ENCODE data around the gene PCDHGA7. TPM values are rescaled to one million over a fixed set of nuclear protein-coding genes. Genes with fewer than 3 reads are reported as not detected.
"Not testable (repeated sequence)": the region's sequence is repeated elsewhere in the genome, so short reads cannot be mapped to it uniquely, and the experiment has no call there.

Gene PCDHGA7
- total and polyA plus RNA-seq, 4 experiments from 2014 or later, result 0.26 to 0.44 TPM; not detected in 2

GRCh38 chr5:141345327-141345726, 37.2 kb upstream of the PCDHGA7 start:
- peak overlapping the region in 1 of 7 donors; percentile 51 for H3K27ac Mint-ChIP-seq
- intact Hi-C loops (cut with micrococcal nuclease), result no loop called here
- H3K36me3 Mint-ChIP-seq, result peaks cover 5 to 12% of the 10 kb centered on the region in 2 donors
- peak overlapping the region in 1 of 8 donors; percentile 20 for H3K4me3 Mint-ChIP-seq
- DNase-seq, result no peak
- POLR2A ChIA-PET (ENCODE audit: partially characterized antibody), result no interaction called here
- H3K36me3 ChIP-seq (ENCODE audit: insufficient read depth, low read length), result no peaks in the 10 kb centered on the region
- H3K4me3 ChIP-seq (ENCODE audit: low read length in 2 of 2), result no peak overlapping the region
- H3K9me3 ChIP-seq (ENCODE audit: control insufficient read depth in 1 of 2, low read length in 2 of 2), result peaks cover 0 to 3% of the 10 kb centered on the region in 2 donors
- no peak overlapping the region for H3K27ac ChIP-seq (ENCODE audit: low read depth, low read length)
- H3K4me1 ChIP-seq (ENCODE audit: insufficient read depth, low read length), result no peaks in the 10 kb centered on the region
- CTCF ChIA-PET (ENCODE audit: partially characterized antibody), result no interaction called here
- peaks cover 0 to 6% (median 2%) of the 10 kb centered on the region in 4 donors for H3K4me1 Mint-ChIP-seq
- H3K27me3 ChIP-seq (ENCODE audit: insufficient read depth, low read length), result no peaks in the 10 kb centered on the region
- peaks cover 30 to 38% of the 10 kb centered on the region in 2 donors for H3K27me3 Mint-ChIP-seq
- peaks cover 3 to 72% (median 60%) of the 10 kb centered on the region in 8 donors for H3K9me3 Mint-ChIP-seq

- H3K4me1 Mint-ChIP-seq; H3K9me3 ChIP-seq (ENCODE audit: control insufficient read depth in 1 of 2, low read length in 2 of 2); H3K4me3 Mint-ChIP-seq; H3K27me3 ChIP-seq (ENCODE audit: insufficient read depth, low read length); H3K4me1 ChIP-seq (ENCODE audit: insufficient read depth, low read length); POLR2A ChIA-PET (ENCODE audit: partially characterized antibody); H3K36me3 ChIP-seq (ENCODE audit: insufficient read depth, low read length); H3K27ac ChIP-seq (ENCODE audit: low read depth, low read length); DNase-seq; H3K4me3 ChIP-seq (ENCODE audit: low read length in 2 of 2); intact Hi-C loops (cut with micrococcal nuclease): not testable (repeated sequence)
- H3K36me3 Mint-ChIP-seq, result peaks cover 5 to 12% of the 10 kb centered on the region in 2 donors
- CTCF ChIA-PET (ENCODE audit: partially characterized antibody), result interaction anchor here (1.4 kb wide), 1 partner anchor 221 kb away, joined by 6 read pairs; no protein-coding TSS in a partner anchor
- H3K9me3 Mint-ChIP-seq, result peaks cover 3 to 77% (median 64%) of the 10 kb centered on the region in 8 donors
- peak overlapping the region in 1 of 7 donors; percentile 47 for H3K27ac Mint-ChIP-seq
- peaks cover 33 to 44% of the 10 kb centered on the region in 2 donors for H3K27me3 Mint-ChIP-seq
Measured at GRCh38 chr5:141346017-141346416, 36.5 kb upstream of the PCDHGA7 start.

- intact Hi-C loops (cut with micrococcal nuclease), result loop anchor here (10.0 kb wide), 1 partner anchor 205 kb away; no protein-coding TSS in a partner anchor
- no peaks in the 10 kb centered on the region for H3K27me3 ChIP-seq (ENCODE audit: insufficient read depth, low read length)
- POLR2A ChIA-PET (ENCODE audit: partially characterized antibody), result no interaction called here
- H3K4me3 ChIP-seq (ENCODE audit: low read length in 2 of 2), result no peak within 1 kb of the TSS
- H3K9me3 ChIP-seq (ENCODE audit: control insufficient read depth in 1 of 2, low read length in 2 of 2), result peaks cover 0 to 3% of the 10 kb centered on the region in 2 donors
- no peaks in the 10 kb centered on the region for H3K4me1 ChIP-seq (ENCODE audit: insufficient read depth, low read length)
- H3K36me3 ChIP-seq (ENCODE audit: insufficient read depth, low read length), result no peaks in the 10 kb centered on the region
- Mint-ChIP-seq H3K9me3 (peaks cover 0 to 61% (median 50%) of the 10 kb centered on the region in 8 donors), H3K36me3 (peaks cover 4 to 10% of the 10 kb centered on the region in 2 donors), H3K4me1 (peaks cover 0 to 4% (median 2%) of the 10 kb centered on the region in 4 donors), H3K27me3 (peaks cover 31 to 37% of the 10 kb centered on the region in 2 donors), H3K27ac (peak within 1 kb of the TSS in 1 of 7 donors; percentile 37), H3K4me3 (peak within 1 kb of the TSS; percentile 19 to 81 (median 67))
- no peak within 1 kb of the TSS for H3K27ac ChIP-seq (ENCODE audit: low read depth, low read length)
- CTCF ChIA-PET (ENCODE audit: partially characterized antibody), result interaction anchor here (0.7 to 1.4 kb wide), 3 partner anchors 11 to 163 kb away, joined by 3 to 5 read pairs (median 3); partner anchors contain the start of genes PCDHGA2 and TAF7
- DNase-seq, result peak in 2 of 5 donors; percentile 15 to 32
Measured at GRCh38 chr5:141349917-141350619, 32.5 kb upstream of the PCDHGA7 start, which contains the start of gene PCDHGB1. Gene PCDHGB1, plus strand, starts transcription at chr5:141350099. Its CDS starts 162 bp downstream, at chr5:141350261.

- Histone ChIP-seq H3K4me1 (ENCODE audit: insufficient read depth, low read length) (no peaks in the 10 kb centered on the region), H3K4me3 (ENCODE audit: low read length in 2 of 2) (no peak overlapping the region), H3K36me3 (ENCODE audit: insufficient read depth, low read length) (no peaks in the 10 kb centered on the region), H3K27ac (ENCODE audit: low read depth, low read length) (no peak overlapping the region), H3K9me3 (ENCODE audit: control insufficient read depth in 1 of 2, low read length in 2 of 2) (peaks cover 0 to under 1% of the 10 kb centered on the region in 2 donors), H3K27me3 (ENCODE audit: insufficient read depth, low read length) (peaks cover 3% of the 10 kb centered on the region)
- H3K4me1 Mint-ChIP-seq, result peaks cover 0 to 4% (median 2%) of the 10 kb centered on the region in 4 donors
- H3K27me3 Mint-ChIP-seq, result peaks cover 36 to 42% of the 10 kb centered on the region in 2 donors
- DNase-seq, result no peak
- intact Hi-C loops (cut with micrococcal nuclease), result loop anchor here (10.0 kb wide), 1 partner anchor 203 kb away; no protein-coding TSS in a partner anchor
- no peak overlapping the region for H3K27ac Mint-ChIP-seq
- H3K9me3 Mint-ChIP-seq, result peaks cover 0 to 64% (median 51%) of the 10 kb centered on the region in 8 donors
- ChIA-PET POLR2A (ENCODE audit: partially characterized antibody) (no interaction called here), CTCF (ENCODE audit: partially characterized antibody) (no interaction called here)
- H3K36me3 Mint-ChIP-seq, result peaks cover 2 to 6% of the 10 kb centered on the region in 2 donors
- no peak overlapping the region for H3K4me3 Mint-ChIP-seq
Measured at GRCh38 chr5:141351591-141351990, 31.0 kb upstream of the PCDHGA7 start.

GRCh38 chr5:141354900-141355469, 27.6 kb upstream of the PCDHGA7 start, which contains the start of gene PCDHGA4:
Gene PCDHGA4, plus strand, starts transcription at chr5:141355021. Its CDS starts 87 bp downstream, at chr5:141355108.
- peaks cover 0 to 65% (median 47%) of the 10 kb centered on the region in 8 donors for H3K9me3 Mint-ChIP-seq
- Histone ChIP-seq H3K36me3 (ENCODE audit: insufficient read depth, low read length) (no peaks in the 10 kb centered on the region), H3K27ac (ENCODE audit: low read depth, low read length) (no peak within 1 kb of the TSS), H3K9me3 (ENCODE audit: control insufficient read depth in 1 of 2, low read length in 2 of 2) (no peaks in the 10 kb centered on the region), H3K27me3 (ENCODE audit: insufficient read depth, low read length) (peaks cover 11% of the 10 kb centered on the region), H3K4me3 (ENCODE audit: low read length in 2 of 2) (no peak within 1 kb of the TSS), H3K4me1 (ENCODE audit: insufficient read depth, low read length) (no peaks in the 10 kb centered on the region)
- peaks cover 0 to 6% (median 3%) of the 10 kb centered on the region in 4 donors for H3K4me1 Mint-ChIP-seq
- DNase-seq, result peak in 1 of 5 donors; percentile 17
- ChIA-PET CTCF (ENCODE audit: partially characterized antibody) (interaction anchor here (1.7 to 2.2 kb wide), 2 partner anchors 15 to 209 kb away, joined by 5 read pairs; partner anchors contain the start of gene PCDHGB3), POLR2A (ENCODE audit: partially characterized antibody) (no interaction called here)
- H3K36me3 Mint-ChIP-seq, result peaks cover 4 to 8% of the 10 kb centered on the region in 2 donors
- intact Hi-C loops (cut with micrococcal nuclease), result loop anchor here (10.0 kb wide), 1 partner anchor 200 kb away; no protein-coding TSS in a partner anchor
- peaks cover 41 to 44% of the 10 kb centered on the region in 2 donors for H3K27me3 Mint-ChIP-seq
- no peak within 1 kb of the TSS for H3K27ac Mint-ChIP-seq
- peak within 1 kb of the TSS in 7 of 8 donors; percentile 33 to 58 (median 46) for H3K4me3 Mint-ChIP-seq

- intact Hi-C loops (cut with micrococcal nuclease), result loop anchor here (10.0 kb wide), 1 partner anchor 199 kb away; no protein-coding TSS in a partner anchor
- Mint-ChIP-seq H3K27ac (no peak overlapping the region), H3K9me3 (peaks cover 0 to 65% (median 50%) of the 10 kb centered on the region in 8 donors), H3K36me3 (peaks cover 5 to 8% of the 10 kb centered on the region in 2 donors), H3K4me1 (peaks cover 0 to 5% (median 2%) of the 10 kb centered on the region in 4 donors), H3K4me3 (peak overlapping the region in 2 of 8 donors; percentile 10 to 25), H3K27me3 (peaks cover 36 to 43% of the 10 kb centered on the region in 2 donors)
- CTCF ChIA-PET (ENCODE audit: partially characterized antibody), result interaction anchor here (1.7 to 2.2 kb wide), 2 partner anchors 14 to 208 kb away, joined by 5 read pairs; partner anchors contain the start of gene PCDHGB3
- no peaks in the 10 kb centered on the region for H3K36me3 ChIP-seq (ENCODE audit: insufficient read depth, low read length)
- no peak overlapping the region for H3K4me3 ChIP-seq (ENCODE audit: low read length in 2 of 2)
- no peaks in the 10 kb centered on the region for H3K4me1 ChIP-seq (ENCODE audit: insufficient read depth, low read length)
- DNase-seq, result no peak
- peaks cover 11% of the 10 kb centered on the region for H3K27me3 ChIP-seq (ENCODE audit: insufficient read depth, low read length)
- H3K9me3 ChIP-seq (ENCODE audit: control insufficient read depth in 1 of 2, low read length in 2 of 2), result no peaks in the 10 kb centered on the region
- POLR2A ChIA-PET (ENCODE audit: partially characterized antibody), result no interaction called here
- no peak overlapping the region for H3K27ac ChIP-seq (ENCODE audit: low read depth, low read length)
Measured at GRCh38 chr5:141355641-141356040, 26.9 kb upstream of the PCDHGA7 start.

All from CD4-positive, alpha-beta memory T cell (primary cell).